Skeletal muscle satellite cell (primary cell): ENCODE data around the gene BMP7.
"Not testable (repeated sequence)": the region's sequence is repeated elsewhere in the genome, so short reads cannot be mapped to it uniquely, and the experiment has no call there.

Experiments
- H3K27me3 ChIP-seq: 2 replicates; pipeline ENCODE4 v1.7.0; 2013; ENCODE audit warnings: low read length; ENCODE audit not compliant: control insufficient read depth, insufficient read depth
- H3K36me3 ChIP-seq: 2 replicates; pipeline ENCODE4 v1.7.0; 2013; ENCODE audit warnings: mild to moderate bottlenecking, control low read depth, low read length; ENCODE audit not compliant: insufficient read depth
- H3K4me1 ChIP-seq: 2 replicates; pipeline ENCODE4 v1.7.0; 2013; ENCODE audit warnings: low read length; ENCODE audit not compliant: control insufficient read depth, insufficient read depth
- H3K4me2 ChIP-seq: 2 replicates; pipeline ENCODE4 v1.7.0; 2013; ENCODE audit warnings: mild to moderate bottlenecking, low read length
- H3K4me3 ChIP-seq: 2 replicates; pipeline ENCODE4 v1.7.0; 2013; ENCODE audit warnings: low read length
- H3K9ac ChIP-seq: 2 replicates; pipeline ENCODE4 v1.7.0; 2013; ENCODE audit warnings: mild to moderate bottlenecking, low read depth, low read length, moderate library complexity
- H3K9me3 ChIP-seq: replicated peaks from 2 replicates; pipeline ENCODE4 v1.7.0; 2013; ENCODE audit warnings: mild to moderate bottlenecking, control low read depth, low read length

BMP7 gene

DNA sequence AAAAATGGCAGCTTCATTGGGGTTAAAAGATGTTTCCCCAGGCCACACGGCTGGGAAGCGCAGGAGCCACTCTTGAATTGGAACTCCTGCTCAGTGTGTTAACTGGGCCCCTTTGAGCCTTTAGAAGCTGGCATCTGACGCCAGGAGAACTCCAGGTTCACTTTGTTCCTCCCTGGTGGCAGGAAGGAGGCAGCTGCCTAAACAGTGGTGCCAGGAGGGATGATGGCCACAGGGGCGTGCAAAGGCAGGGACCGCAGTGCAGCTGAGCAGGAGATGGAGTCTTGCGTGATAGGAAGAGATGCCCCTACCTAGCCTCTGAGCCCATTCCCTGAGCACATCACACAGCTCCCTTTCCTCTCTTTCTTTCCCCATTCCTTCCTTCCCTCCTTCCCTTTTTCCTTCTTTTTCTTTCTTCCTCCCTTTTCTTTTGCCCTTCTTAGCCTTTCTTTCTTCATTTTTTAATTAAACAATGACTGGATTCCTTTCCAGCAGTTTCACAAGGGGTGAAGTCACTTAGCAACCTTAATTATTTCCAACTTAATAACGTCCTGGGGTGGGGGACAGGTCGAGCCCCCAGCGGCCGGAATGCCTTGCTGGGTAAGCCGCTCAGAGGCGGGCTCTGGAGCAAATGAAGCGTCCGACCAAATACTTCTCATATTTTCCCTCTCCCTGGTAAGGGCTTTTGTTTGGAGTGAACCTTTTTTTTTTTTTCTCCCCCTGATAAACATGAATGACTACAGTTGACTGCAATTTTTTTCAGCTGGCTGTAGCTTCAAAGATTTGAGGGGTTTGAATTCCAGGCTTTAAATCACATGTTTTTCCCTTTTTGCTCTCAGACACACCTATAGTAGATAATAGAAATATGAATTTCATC lies 20.8 kb upstream of the BMP7 start:
- Histone ChIP-seq H3K36me3 (no peaks in the 10 kb centered on the region), H3K27me3 (peaks cover 14% of the 10 kb centered on the region), H3K4me1 (no peaks in the 10 kb centered on the region), H3K4me3 (no peak overlapping the region), H3K4me2 (no peak overlapping the region), H3K9ac (no peak overlapping the region), H3K9me3 (no peaks in the 10 kb centered on the region)

DNA sequence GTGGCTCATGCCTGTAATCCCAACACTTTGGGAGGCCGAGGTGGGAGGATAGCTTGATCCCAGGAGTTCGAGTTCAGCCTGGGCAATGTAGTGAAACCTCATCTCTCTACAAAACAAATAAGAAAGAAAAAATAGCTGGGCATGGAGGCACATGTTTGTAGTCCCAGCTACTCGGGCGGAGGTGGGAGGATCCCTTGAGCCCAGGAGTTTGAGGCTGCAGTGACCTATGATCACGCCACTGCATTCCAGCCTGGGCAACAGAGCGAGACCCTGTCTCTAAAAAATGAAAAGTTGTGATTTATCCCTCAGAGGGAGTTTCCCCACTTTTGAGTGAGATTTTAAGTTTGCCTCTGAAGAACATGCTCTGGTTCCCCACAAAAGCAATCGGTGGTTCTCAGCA lies 17.4 kb upstream of the BMP7 start:
- Histone ChIP-seq H3K9ac (no peak overlapping the region), H3K4me2 (no peak overlapping the region), H3K4me3 (no peak overlapping the region), H3K9me3 (no peaks in the 10 kb centered on the region), H3K27me3 (peaks cover 14% of the 10 kb centered on the region), H3K36me3 (no peaks in the 10 kb centered on the region), H3K4me1 (no peaks in the 10 kb centered on the region)

- Histone ChIP-seq H3K4me1 (no peaks in the 10 kb centered on the region), H3K27me3 (peaks cover 9% of the 10 kb centered on the region), H3K4me3 (no peak overlapping the region), H3K9me3 (no peaks in the 10 kb centered on the region), H3K4me2 (no peak overlapping the region), H3K9ac (no peak overlapping the region), H3K36me3 (no peaks in the 10 kb centered on the region)
These were observed 16.4 kb upstream of the BMP7 start for GRCh38 chr20:57282670-57283361.

DNA sequence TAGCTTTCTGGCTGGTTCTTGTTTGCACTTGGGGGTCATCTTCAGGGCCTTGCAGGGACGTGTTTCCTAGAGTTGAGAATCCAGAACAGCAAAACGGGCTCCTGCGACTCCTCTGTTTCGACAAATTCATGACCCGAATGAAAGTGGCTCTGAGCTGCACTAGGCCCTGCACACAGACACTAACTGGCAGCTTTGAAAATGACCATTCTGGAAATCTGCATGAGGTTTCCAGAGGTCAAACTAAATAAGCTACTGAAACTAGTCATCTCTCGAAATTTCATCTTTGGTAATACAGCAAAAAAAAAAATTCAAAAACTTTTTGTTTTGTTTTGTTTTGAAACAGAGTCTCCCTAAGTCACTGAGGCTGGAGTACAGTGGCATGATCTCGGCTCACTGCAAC lies 15.5 kb upstream of the BMP7 start:
- no peak overlapping the region for H3K4me3 ChIP-seq
- no peaks in the 10 kb centered on the region for H3K4me1 ChIP-seq
- H3K4me2 ChIP-seq: no peak overlapping the region
- H3K27me3 ChIP-seq: peaks cover 7% of the 10 kb centered on the region
- no peak overlapping the region for H3K9ac ChIP-seq
- H3K36me3 ChIP-seq: no peaks in the 10 kb centered on the region
- H3K9me3 ChIP-seq: no peaks in the 10 kb centered on the region

- no peak overlapping the region for H3K9ac ChIP-seq
- H3K9me3 ChIP-seq: no peaks in the 10 kb centered on the region
- no peak overlapping the region for H3K4me2 ChIP-seq
- H3K27me3 ChIP-seq: peaks cover 7% of the 10 kb centered on the region
- H3K36me3 ChIP-seq: no peaks in the 10 kb centered on the region
- H3K4me3 ChIP-seq: no peak overlapping the region
- H3K4me1 ChIP-seq: no peaks in the 10 kb centered on the region
These were observed 13.8 kb upstream of the BMP7 start for GRCh38 chr20:57280221-57280620.

- H3K9ac ChIP-seq, H3K9me3 ChIP-seq, H3K4me3 ChIP-seq, H3K4me2 ChIP-seq, H3K4me1 ChIP-seq, H3K27me3 ChIP-seq, H3K36me3 ChIP-seq: not testable (repeated sequence)
These were observed 13.1 kb upstream of the BMP7 start for GRCh38 chr20:57279548-57279947.

- no peak overlapping the region for H3K4me3 ChIP-seq
- no peak overlapping the region for H3K4me2 ChIP-seq
- peaks cover 3% of the 10 kb centered on the region for H3K27me3 ChIP-seq
- H3K36me3 ChIP-seq: no peaks in the 10 kb centered on the region
- H3K9ac ChIP-seq: no peak overlapping the region
- no peaks in the 10 kb centered on the region for H3K4me1 ChIP-seq
- no peaks in the 10 kb centered on the region for H3K9me3 ChIP-seq
These were observed 12.0 kb upstream of the BMP7 start for GRCh38 chr20:57278457-57278856.

DNA sequence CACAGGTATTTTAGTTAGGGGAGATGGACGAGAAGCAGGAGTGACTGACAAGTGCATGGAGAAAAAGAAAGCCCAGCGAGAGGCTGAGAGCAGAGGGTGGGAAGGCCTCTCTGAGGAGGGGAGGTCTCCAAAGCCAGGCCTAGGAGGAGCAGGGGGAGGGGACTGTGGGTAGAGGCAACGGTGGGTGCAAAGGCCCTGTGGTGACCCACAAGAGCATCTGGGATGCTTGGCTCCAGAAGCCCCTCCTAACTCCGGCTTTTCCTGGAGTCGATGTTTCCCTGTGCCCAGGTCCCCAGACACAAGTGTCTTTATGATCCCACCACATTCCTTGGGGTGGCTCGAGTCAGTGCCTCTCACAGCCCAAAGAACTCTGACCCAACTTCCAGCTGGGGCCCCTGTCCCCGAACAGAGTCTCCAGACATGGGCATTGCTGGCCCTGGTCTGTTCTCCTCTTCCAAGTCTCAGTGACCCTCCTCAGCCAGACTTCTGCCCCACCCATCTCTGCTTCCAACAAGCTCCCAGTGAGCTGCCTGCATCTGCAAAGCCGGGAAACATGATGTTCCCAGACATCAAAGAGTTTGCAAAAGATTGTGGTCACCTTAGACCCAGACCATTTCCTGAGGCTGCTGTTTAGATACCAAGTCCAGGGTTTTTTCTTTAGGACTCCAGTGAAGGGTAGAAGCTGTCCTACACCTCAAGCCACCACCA lies 11.1 kb upstream of the BMP7 start:
- Histone ChIP-seq H3K27me3 (no peaks in the 10 kb centered on the region), H3K9me3 (no peaks in the 10 kb centered on the region), H3K4me3 (no peak overlapping the region), H3K4me2 (no peak overlapping the region), H3K9ac (no peak overlapping the region), H3K4me1 (no peaks in the 10 kb centered on the region), H3K36me3 (no peaks in the 10 kb centered on the region)

DNA sequence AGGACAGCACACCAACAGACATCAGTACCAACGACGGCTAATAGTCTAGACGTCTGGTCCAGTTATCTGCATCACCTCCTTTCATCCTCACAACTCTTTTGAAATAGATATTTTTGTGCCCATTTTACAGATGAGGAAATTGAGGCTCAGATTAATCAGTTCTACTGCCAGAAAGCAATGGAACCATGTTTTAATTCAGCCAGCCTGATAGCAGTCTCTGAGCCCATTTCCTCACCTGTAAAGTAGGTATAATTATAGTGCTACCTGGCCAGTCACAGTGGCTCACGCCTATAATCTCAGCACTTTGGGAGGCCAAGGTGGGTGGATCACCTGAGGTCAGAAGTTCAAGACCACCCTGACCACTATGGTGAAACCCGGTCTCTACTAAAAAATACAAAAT lies 9.8 kb upstream of the BMP7 start:
- H3K4me2 ChIP-seq: no peak overlapping the region
- peaks cover 4% of the 10 kb centered on the region for H3K27me3 ChIP-seq
- H3K9ac ChIP-seq: no peak overlapping the region
- H3K9me3 ChIP-seq: no peaks in the 10 kb centered on the region
- no peak overlapping the region for H3K4me3 ChIP-seq
- H3K4me1 ChIP-seq: no peaks in the 10 kb centered on the region
- H3K36me3 ChIP-seq: no peaks in the 10 kb centered on the region

GRCh38 chr20:57275813-57276212 lies 9.4 kb upstream of the BMP7 start:
- Histone ChIP-seq H3K27me3 (peaks cover 4% of the 10 kb centered on the region), H3K9me3 (no peaks in the 10 kb centered on the region), H3K4me1 (no peaks in the 10 kb centered on the region), H3K9ac (no peak overlapping the region), H3K4me2 (no peak overlapping the region), H3K4me3 (no peak overlapping the region), H3K36me3 (no peaks in the 10 kb centered on the region)

DNA sequence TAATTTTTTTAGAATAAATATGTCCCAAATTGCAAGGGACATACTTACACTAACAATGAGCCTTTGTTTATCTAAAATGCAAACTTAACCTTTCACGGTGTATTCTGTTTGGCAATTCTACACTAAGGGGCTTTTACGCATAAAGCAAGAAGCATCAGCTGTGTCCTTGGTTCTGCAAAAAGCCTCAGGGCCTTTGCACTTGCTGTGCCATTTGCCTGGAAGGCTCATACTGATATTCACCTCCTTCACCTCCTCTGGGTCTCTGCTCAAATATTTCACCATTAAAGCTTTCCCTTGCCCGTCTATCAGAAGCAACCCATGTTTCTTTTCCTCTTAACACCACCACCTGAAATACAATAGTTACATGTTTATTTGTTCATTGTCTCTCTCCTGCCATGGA lies 8.9 kb upstream of the BMP7 start:
- H3K4me3 ChIP-seq: no peak overlapping the region
- H3K27me3 ChIP-seq: peaks cover 4% of the 10 kb centered on the region
- no peaks in the 10 kb centered on the region for H3K9me3 ChIP-seq

More for the DNA sequence above, 8.9 kb upstream of the BMP7 start:
- H3K36me3 ChIP-seq: no peaks in the 10 kb centered on the region
- no peaks in the 10 kb centered on the region for H3K4me1 ChIP-seq
- H3K9ac ChIP-seq: no peak overlapping the region
- H3K4me2 ChIP-seq: no peak overlapping the region
